ENCODE measurements around the gene IRAK3. TPM values are rescaled to one million over a fixed set of nuclear protein-coding genes. Genes with fewer than 3 reads are reported as not detected.

IRAK3 gene
- total RNA-seq, 1 experiment from 2014 or later, result 0.70 TPM

DNA sequence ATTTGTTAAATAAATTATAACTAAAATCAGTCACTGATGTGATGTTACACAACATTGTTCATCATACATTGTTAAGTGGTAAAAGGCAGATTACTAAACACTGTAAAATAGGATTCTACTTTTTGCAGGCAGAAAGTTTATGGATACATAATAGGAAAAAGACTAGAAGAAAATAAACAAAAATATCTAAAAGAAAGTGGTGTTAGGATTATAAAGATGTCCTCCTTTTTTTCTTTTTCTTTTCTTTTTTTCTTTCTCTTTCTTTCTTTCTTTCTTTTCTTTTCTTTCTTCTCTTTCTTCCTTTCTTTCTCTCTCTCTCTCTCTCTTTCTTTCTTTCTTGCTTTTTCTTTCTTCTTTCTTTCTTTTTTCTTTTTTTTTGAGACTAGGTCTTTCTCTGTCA is 73.7 kb downstream of the IRAK3 start:
- H3K9me3 Mint-ChIP-seq, result no peaks in the 10 kb centered on the region
- no peaks in the 10 kb centered on the region for H3K36me3 Mint-ChIP-seq
- ChIA-PET POLR2A (no interaction called here), CTCF (no interaction called here)
- H3K4me3 Mint-ChIP-seq, result no peak overlapping the region
- no peak for DNase-seq (ENCODE audit: low spot score)
- H3K27me3 Mint-ChIP-seq (ENCODE audit: low read depth), result no peaks in the 10 kb centered on the region
- no peak overlapping the region for H3K27ac Mint-ChIP-seq
- H3K4me1 Mint-ChIP-seq, result peaks cover 2% of the 10 kb centered on the region; the same call in 1 of the 2 replicates
- ATAC-seq, result no peak
- TF ChIP-seq ZNF416 (CRISPR knock-in tag; IDR thresholded peaks at IDR 0.05) (no peak), OVOL2 (CRISPR knock-in tag; IDR thresholded peaks at IDR 0.05; ENCODE audit: borderline replicate concordance) (no peak), SP1 (CRISPR knock-in tag; conservative IDR thresholded peaks at IDR 0.05) (no peak), ATF1 (CRISPR knock-in tag; IDR thresholded peaks at IDR 0.05) (no peak), CREM (CRISPR knock-in tag; IDR thresholded peaks at IDR 0.05) (no peak), ZBTB21 (CRISPR knock-in tag; IDR thresholded peaks at IDR 0.05; ENCODE audit: borderline replicate concordance) (no peak), NR1H2 (CRISPR knock-in tag; IDR thresholded peaks at IDR 0.05) (no peak), TCF7 (CRISPR knock-in tag; IDR thresholded peaks at IDR 0.05; ENCODE audit: low read depth) (no peak), RORB (CRISPR knock-in tag; IDR thresholded peaks at IDR 0.05) (no peak), MYBL2 (CRISPR knock-in tag; IDR thresholded peaks at IDR 0.05) (no peak), NR3C1 (CRISPR knock-in tag; conservative IDR thresholded peaks at IDR 0.05; ENCODE audit: low read depth) (no peak)
- TF ChIP-seq, protein P1, sequence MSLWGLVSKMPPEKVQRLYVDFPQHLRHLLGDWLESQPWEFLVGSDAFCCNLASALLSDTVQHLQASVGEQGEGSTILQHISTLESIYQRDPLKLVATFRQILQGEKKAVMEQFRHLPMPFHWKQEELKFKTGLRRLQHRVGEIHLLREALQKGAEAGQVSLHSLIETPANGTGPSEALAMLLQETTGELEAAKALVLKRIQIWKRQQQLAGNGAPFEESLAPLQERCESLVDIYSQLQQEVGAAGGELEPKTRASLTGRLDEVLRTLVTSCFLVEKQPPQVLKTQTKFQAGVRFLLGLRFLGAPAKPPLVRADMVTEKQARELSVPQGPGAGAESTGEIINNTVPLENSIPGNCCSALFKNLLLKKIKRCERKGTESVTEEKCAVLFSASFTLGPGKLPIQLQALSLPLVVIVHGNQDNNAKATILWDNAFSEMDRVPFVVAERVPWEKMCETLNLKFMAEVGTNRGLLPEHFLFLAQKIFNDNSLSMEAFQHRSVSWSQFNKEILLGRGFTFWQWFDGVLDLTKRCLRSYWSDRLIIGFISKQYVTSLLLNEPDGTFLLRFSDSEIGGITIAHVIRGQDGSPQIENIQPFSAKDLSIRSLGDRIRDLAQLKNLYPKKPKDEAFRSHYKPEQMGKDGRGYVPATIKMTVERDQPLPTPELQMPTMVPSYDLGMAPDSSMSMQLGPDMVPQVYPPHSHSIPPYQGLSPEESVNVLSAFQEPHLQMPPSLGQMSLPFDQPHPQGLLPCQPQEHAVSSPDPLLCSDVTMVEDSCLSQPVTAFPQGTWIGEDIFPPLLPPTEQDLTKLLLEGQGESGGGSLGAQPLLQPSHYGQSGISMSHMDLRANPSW (CRISPR knock-in tag; conservative IDR thresholded peaks at IDR 0.05; ENCODE audit: low read depth), result no peak
- TF ChIP-seq, protein P2, sequence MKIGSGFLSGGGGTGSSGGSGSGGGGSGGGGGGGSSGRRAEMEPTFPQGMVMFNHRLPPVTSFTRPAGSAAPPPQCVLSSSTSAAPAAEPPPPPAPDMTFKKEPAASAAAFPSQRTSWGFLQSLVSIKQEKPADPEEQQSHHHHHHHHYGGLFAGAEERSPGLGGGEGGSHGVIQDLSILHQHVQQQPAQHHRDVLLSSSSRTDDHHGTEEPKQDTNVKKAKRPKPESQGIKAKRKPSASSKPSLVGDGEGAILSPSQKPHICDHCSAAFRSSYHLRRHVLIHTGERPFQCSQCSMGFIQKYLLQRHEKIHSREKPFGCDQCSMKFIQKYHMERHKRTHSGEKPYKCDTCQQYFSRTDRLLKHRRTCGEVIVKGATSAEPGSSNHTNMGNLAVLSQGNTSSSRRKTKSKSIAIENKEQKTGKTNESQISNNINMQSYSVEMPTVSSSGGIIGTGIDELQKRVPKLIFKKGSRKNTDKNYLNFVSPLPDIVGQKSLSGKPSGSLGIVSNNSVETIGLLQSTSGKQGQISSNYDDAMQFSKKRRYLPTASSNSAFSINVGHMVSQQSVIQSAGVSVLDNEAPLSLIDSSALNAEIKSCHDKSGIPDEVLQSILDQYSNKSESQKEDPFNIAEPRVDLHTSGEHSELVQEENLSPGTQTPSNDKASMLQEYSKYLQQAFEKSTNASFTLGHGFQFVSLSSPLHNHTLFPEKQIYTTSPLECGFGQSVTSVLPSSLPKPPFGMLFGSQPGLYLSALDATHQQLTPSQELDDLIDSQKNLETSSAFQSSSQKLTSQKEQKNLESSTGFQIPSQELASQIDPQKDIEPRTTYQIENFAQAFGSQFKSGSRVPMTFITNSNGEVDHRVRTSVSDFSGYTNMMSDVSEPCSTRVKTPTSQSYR (CRISPR knock-in tag; IDR thresholded peaks at IDR 0.05), result no peak
- TF ChIP-seq, protein P3, sequence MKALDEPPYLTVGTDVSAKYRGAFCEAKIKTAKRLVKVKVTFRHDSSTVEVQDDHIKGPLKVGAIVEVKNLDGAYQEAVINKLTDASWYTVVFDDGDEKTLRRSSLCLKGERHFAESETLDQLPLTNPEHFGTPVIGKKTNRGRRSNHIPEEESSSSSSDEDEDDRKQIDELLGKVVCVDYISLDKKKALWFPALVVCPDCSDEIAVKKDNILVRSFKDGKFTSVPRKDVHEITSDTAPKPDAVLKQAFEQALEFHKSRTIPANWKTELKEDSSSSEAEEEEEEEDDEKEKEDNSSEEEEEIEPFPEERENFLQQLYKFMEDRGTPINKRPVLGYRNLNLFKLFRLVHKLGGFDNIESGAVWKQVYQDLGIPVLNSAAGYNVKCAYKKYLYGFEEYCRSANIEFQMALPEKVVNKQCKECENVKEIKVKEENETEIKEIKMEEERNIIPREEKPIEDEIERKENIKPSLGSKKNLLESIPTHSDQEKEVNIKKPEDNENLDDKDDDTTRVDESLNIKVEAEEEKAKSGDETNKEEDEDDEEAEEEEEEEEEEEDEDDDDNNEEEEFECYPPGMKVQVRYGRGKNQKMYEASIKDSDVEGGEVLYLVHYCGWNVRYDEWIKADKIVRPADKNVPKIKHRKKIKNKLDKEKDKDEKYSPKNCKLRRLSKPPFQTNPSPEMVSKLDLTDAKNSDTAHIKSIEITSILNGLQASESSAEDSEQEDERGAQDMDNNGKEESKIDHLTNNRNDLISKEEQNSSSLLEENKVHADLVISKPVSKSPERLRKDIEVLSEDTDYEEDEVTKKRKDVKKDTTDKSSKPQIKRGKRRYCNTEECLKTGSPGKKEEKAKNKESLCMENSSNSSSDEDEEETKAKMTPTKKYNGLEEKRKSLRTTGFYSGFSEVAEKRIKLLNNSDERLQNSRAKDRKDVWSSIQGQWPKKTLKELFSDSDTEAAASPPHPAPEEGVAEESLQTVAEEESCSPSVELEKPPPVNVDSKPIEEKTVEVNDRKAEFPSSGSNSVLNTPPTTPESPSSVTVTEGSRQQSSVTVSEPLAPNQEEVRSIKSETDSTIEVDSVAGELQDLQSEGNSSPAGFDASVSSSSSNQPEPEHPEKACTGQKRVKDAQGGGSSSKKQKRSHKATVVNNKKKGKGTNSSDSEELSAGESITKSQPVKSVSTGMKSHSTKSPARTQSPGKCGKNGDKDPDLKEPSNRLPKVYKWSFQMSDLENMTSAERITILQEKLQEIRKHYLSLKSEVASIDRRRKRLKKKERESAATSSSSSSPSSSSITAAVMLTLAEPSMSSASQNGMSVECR (CRISPR knock-in tag; IDR thresholded peaks at IDR 0.05; ENCODE audit: borderline replicate concordance), result no peak
- TF ChIP-seq, protein P4, sequence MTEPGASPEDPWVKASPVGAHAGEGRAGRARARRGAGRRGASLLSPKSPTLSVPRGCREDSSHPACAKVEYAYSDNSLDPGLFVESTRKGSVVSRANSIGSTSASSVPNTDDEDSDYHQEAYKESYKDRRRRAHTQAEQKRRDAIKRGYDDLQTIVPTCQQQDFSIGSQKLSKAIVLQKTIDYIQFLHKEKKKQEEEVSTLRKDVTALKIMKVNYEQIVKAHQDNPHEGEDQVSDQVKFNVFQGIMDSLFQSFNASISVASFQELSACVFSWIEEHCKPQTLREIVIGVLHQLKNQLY (CRISPR knock-in tag; IDR thresholded peaks at IDR 0.05), result no peak
- TF ChIP-seq, protein P5, sequence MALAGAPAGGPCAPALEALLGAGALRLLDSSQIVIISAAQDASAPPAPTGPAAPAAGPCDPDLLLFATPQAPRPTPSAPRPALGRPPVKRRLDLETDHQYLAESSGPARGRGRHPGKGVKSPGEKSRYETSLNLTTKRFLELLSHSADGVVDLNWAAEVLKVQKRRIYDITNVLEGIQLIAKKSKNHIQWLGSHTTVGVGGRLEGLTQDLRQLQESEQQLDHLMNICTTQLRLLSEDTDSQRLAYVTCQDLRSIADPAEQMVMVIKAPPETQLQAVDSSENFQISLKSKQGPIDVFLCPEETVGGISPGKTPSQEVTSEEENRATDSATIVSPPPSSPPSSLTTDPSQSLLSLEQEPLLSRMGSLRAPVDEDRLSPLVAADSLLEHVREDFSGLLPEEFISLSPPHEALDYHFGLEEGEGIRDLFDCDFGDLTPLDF (CRISPR knock-in tag; IDR thresholded peaks at IDR 0.05), result no peak
